Ramos (cell line): ENCODE results near the gene EFNA5.

Source experiments
- in situ Hi-C: fragments of 300-500 bp; cut with MboI; formaldehyde crosslinking; loops from one replicate; pipeline ENCODE4 v1.14.3; 2022; ENCODE audit warnings: low sequenced_read_pairs; ENCODE audit not compliant: unreplicated experiment

The EFNA5 gene

GRCh38 chr5:107607671-107608345 is 62.9 kb downstream of the EFNA5 start:
- in situ Hi-C loops = no loop called here

GRCh38 chr5:107607196-107607595 is 63.5 kb downstream of the EFNA5 start:
- in situ Hi-C loops = no loop called here

GRCh38 chr5:107605596-107606125 is 65.1 kb downstream of the EFNA5 start:
- in situ Hi-C loops = no loop called here

GRCh38 chr5:107604990-107605389 is 65.7 kb downstream of the EFNA5 start:
- in situ Hi-C loops = no loop called here

GRCh38 chr5:107604146-107604910 is 66.4 kb downstream of the EFNA5 start:
- in situ Hi-C loops = no loop called here

GRCh38 chr5:107603349-107603748 is 67.4 kb downstream of the EFNA5 start:
- in situ Hi-C loops = no loop called here

- in situ Hi-C loops = no loop called here
These were observed 67.8 kb downstream of the EFNA5 start for GRCh38 chr5:107602896-107603295.

GRCh38 chr5:107601076-107601475 is 69.7 kb downstream of the EFNA5 start:
- in situ Hi-C loops = no loop called here

GRCh38 chr5:107598958-107599357 is 71.8 kb downstream of the EFNA5 start:
- in situ Hi-C loops = no loop called here

GRCh38 chr5:107597803-107598202 is 72.9 kb downstream of the EFNA5 start:
- in situ Hi-C loops = no loop called here

- in situ Hi-C loops = no loop called here
These were observed 73.5 kb downstream of the EFNA5 start for GRCh38 chr5:107597247-107597646.

GRCh38 chr5:107594253-107595045 is 76.3 kb downstream of the EFNA5 start:
- in situ Hi-C loops = no loop called here

- in situ Hi-C loops = no loop called here
These were observed 77.7 kb downstream of the EFNA5 start for GRCh38 chr5:107593009-107593408.

GRCh38 chr5:107592515-107592914 is 78.2 kb downstream of the EFNA5 start:
- in situ Hi-C loops = no loop called here

GRCh38 chr5:107590686-107591085 is 80.1 kb downstream of the EFNA5 start:
- in situ Hi-C loops = no loop called here

GRCh38 chr5:107589520-107590193 is 81.1 kb downstream of the EFNA5 start:
- in situ Hi-C loops = no loop called here

GRCh38 chr5:107582625-107583024 is 88.1 kb downstream of the EFNA5 start:
- in situ Hi-C loops = no loop called here

GRCh38 chr5:107580889-107581820 is 89.6 kb downstream of the EFNA5 start:
- in situ Hi-C loops = no loop called here

GRCh38 chr5:107578051-107578635 is 92.6 kb downstream of the EFNA5 start:
- in situ Hi-C loops = no loop called here
